ENCODE measurements around the gene CDKN1B.

The CDKN1B gene

GRCh38 chr12:12716793-12717585 is at the start of gene CDKN1B:
CDKN1B (plus strand) TSS chr12:12717368; CDS start chr12:12717840, 472 bp downstream.
- peak; percentile 94 for DNase-seq

DNA sequence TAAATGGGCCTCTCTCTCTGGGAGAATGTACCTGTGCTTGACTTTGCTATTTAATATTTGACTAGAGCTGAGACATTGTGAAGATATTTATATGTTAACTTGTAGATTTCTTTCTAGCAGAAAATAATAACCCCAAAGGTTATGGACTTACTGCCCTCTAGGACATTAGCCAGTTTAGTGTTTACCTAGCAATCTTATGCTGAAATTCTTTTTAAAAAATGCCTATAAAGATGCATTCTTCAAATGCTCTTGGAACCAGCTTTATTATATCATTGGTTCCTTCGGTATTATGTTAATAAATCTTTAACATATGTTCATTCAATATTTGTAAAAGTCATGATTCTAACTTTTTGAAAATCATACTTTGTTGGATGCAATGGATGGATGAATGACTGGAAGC is 49.2 kb upstream of the CDKN1B start:
- DNase-seq: no peak

- DNase-seq: no peak
Measured at GRCh38 chr12:12669020-12669419, 48.1 kb upstream of the CDKN1B start.

GRCh38 chr12:12671850-12672660 is 45.1 kb upstream of the CDKN1B start:
- DNase-seq: no peak

GRCh38 chr12:12673296-12673695 is 43.9 kb upstream of the CDKN1B start:
- no peak for DNase-seq

DNA sequence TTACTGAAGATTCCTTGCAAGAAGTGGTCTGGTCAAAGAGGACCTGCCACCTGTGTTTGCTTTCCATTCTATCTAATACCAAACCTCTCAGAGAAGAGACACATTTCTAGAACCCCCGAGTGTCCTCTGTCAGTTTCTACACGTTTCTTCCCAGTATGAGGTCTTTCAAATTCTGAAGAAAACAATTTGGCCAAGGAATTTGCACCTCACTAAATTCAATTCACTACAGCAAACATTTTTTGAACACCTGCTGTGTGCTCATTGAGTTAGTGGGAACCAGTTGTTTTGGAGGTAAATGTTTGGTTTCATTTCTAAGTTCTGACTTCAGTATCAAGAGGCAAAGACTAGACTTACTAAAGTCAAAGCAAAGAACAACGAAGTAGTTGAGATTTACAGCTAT is 40.6 kb upstream of the CDKN1B start:
- no peak for DNase-seq

DNA sequence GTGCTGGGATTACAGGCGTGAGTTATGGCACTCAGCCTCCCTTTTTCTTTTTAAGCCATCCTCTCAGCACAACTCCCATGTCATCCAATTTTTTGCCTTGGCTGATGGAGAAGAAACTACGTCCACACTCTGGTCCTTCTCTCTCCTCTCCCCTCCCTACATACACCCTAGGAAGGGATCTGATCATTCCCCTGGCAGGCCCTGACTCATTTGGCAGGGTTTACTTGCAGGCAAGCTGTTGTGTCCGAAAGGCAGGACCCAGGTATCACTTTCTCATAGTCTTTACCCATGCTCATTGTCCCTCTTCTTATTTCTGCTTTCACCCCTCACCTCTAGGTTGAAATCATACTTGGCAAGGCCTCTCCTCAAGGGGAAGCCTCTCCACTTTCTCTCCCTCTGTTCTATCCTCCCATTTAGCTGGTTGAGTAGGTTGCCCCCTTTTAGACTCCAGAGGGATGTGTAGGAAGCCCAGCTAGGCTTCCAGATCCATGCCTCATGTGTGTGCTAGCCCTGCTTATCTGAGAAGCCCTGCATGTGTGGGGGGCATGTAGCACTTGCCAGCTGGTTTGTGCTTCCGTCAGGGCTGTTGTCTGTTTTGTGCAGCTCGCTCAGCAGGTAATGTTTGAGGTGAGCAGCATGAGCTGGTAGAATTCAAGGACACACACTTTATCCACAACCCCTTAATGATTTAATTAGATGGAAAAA is 36.0 kb upstream of the CDKN1B start:
- no peak for DNase-seq

- no peak for DNase-seq
Measured at GRCh38 chr12:12682284-12682683, 34.9 kb upstream of the CDKN1B start.

- DNase-seq: no peak
Measured at GRCh38 chr12:12683136-12683697, 34.0 kb upstream of the CDKN1B start.

DNA sequence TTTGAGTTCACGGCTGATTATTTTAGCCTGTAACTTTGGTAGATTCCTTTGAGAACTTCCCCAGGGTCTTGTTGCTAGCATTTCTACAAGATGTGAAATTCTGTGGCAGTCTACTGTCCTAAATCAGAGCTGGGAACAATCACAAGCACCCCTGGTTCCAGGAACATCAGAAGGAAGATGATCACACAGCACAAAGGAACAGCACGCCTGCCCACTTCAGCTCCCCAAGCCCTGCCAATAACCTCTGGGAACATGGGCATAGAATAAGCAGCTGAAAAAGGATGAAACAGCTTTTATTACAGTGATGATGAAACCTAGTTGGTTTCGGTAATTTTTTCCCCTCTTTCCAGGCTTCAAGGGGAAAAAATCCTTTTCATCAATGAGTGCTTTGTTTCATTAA is 33.4 kb upstream of the CDKN1B start:
- no peak for DNase-seq

- no peak for DNase-seq
Measured at GRCh38 chr12:12684375-12685106, 32.6 kb upstream of the CDKN1B start.

DNA sequence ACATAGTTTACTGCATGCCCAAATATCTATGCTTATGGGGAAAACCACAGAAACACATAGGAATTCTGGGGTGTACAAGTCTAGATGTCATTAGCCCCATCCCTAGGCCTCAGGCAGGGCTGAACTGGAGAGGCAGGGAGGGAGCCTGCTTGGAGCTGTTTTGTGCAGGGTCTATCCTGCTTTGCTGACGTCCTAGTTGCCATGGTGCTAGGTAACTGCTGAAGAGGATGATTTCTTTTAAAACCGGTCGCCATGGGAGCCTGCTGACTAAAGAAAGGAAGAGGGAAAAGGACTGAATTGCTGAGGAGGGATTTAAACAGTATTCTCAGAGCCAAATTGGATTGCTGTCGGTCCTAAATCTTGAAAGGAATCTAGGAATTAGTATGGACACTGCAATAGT is 31.9 kb upstream of the CDKN1B start:
- no peak for DNase-seq

- no peak for DNase-seq
Measured at GRCh38 chr12:12686472-12686871, 30.7 kb upstream of the CDKN1B start.

- no peak for DNase-seq
Measured at GRCh38 chr12:12686925-12687324, 30.2 kb upstream of the CDKN1B start.

DNA sequence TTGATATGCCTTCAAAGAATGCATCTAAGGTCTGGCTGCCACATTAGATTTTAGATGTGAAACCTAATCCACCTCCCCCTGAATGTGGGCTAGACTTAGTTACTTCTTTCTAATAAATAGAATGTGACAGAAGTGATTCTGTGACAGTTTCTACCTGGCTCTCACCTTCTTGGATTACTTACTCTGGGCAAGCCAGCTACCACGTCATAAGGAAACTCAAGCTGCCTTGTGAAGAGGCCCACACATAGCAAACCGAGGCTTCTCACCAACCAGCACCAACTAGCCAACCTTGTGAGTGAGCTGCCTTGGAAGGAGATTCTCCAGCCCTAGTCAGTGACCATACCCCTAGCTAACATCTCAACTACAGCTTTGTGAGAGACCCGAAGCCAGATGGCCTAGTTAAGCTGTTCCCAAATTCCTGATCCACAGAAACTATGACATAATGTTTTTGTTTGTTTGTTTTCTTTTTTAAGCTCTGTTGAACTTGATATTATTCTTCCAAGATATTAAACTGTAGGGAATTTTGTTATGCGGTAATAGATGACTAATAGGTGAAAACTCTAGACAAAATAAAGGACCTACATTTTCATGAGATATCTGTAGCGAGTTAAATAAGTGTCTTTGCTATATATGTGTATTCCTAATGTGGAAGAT is 27.4 kb upstream of the CDKN1B start:
- DNase-seq: no peak

DNA sequence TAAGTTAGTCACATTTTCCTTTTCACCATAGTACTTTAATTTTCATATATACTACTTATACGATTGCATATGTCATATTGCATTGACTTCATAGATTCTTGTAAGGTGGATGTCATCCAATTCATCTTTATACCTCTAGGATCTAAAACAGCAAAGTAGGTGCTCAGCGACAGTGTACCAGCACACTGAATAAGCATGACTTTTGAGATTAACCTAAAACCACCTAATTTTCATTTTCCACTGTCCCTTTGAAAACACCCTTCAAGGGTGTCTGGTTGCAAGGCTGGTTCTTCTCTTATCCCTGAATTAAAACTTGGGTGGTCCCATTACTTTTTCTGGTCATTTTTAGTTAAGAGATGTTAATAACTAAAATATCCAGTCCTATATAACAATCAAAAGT is 25.6 kb upstream of the CDKN1B start:
- DNase-seq: no peak

DNA sequence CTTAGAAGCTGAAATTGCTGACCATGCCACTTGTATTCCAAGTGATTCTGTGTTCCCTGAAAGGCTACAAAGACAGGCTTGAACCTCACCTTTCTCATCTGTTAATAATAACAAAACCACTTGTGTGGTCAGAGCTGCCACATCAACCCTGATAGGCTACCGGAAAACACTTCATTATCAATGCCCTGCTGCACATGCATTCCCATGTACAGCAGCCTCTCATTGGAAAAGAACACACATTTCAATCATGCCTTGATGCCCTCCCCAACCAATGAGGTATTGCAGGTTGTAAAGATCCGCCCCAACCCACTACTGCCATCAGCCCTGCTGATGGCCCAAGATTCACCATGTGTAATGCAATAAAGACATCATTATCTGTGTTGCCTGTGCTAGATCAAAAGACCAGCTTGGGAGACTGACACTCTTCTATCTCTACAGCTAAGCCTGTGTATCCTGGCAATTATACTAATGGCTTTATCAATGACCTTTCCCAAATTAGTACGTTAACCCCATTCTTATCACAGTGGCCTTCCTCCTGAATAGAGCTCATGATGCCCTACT is 24.0 kb upstream of the CDKN1B start:
- DNase-seq: no peak

DNA sequence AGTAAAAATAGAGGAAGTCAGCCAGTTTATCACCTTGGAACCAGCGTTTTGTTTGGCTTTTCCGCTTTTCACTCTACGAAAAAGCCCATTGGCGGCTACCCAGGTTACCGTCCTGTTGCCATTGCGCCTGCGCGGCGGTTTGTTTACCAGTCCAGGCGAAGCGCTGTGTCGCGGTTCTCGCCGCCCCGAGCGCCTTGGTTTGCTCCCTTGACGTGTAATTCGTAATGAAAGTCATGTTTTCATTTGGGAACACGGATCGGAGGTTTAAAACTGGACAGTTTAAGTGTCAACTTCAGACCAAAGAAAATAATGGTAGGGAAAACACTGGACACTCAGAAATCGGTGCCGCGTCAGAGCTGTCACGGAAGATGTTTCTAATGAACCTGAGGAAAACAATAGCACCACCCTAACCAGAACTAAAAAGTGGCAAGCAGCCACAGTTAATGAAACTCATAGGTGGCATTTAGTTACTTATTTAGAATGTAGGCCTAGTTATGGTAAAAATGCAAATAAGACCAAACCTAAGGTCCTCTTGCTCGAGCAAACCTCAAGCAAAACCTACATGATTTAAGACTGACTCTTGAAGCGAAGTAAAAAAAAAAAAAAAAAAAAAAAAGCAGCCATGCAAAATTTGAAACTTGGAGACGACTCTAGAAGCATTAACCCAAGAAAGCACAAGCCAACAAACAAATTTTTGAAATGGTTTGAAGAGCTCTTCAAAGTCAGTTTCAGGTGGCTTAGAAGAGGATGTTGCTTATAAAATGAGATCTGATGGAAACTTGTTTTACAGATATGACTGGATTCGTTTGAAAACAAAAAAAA is 20.4 kb upstream of the CDKN1B start:
- peak; percentile 38 for DNase-seq

- no peak for DNase-seq
Measured at GRCh38 chr12:12699345-12699744, 17.8 kb upstream of the CDKN1B start.

- DNase-seq: no peak
Measured at GRCh38 chr12:12700254-12700653, 16.9 kb upstream of the CDKN1B start.

DNA sequence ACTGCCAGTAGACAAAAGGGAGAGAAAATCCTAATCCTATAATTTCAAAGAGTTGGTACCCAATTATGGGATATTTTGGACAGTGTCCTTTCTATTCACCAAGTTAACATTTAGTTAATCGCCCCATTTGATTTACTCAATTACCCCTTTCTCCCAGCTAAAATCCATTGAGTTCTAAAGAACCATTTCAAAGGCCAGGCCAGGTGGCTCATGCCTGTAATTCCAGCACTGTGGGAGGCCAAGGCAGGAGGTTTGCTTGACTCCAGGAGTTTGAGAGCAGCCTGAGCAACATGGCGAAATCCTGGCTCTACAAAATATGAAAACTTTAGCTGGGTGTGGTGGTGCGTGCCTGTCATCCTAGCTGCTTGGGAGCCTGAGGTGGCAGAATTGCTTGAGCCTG is 15.7 kb upstream of the CDKN1B start:
- DNase-seq: no peak

Measured in SIG-M5 (cell line).